HG02759 (cell line): Measurements from ENCODE around the gene MGAT5.
A peak's percentile ranks its signal among the peaks of the same experiment; 100 is the strongest.

Experiments
- ATAC-seq: cut with Tn5 transposase; IDR thresholded peaks from one replicate; pipeline ENCODE4 v1.9.1; 2021; ENCODE audit warnings: mild to moderate bottlenecking, moderate library complexity; ENCODE audit not compliant: unreplicated experiment

MGAT5 gene

GRCh38 chr2:134331081-134331480 is 77.2 kb downstream of the MGAT5 start:
- no peak for ATAC-seq

GRCh38 chr2:134333646-134334189 is 79.8 kb downstream of the MGAT5 start:
- ATAC-seq: no peak

DNA sequence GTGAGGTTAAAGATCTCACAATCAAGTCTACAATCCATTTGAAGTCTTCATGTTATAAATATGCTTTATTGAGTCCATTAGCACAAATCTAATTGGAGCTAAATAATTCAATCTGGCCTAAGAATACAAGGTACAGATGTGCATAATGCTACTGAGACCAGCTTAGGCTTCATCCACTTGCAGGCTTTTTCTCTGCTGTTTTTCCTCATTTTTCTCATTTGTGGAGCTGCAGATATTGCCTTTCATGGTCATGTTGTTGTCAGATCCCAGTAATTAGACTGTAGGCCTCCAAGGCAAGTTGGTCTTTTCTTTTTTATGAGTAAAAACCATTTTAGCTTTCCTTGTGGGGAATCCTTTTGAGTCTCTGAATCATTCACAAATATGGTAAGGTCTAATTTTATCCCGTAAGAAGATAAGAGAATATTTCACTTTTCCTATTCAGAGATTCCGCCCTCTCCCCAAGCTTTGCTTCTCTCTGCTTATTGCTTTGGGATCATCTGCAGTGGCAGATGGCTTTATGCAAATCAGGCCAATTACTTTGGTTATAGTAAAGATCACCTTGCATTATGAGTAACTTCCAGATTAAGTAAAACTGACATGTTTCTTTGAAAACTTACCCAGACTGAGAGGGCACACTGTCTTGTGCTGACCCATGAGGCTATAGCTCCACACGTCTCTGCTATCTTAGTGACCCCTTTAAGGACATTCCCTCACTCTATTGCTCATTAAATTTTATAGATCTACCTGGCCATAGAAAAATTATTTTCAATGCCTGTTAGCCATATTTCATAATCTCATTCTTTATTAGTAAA is 80.9 kb downstream of the MGAT5 start:
- no peak for ATAC-seq

DNA sequence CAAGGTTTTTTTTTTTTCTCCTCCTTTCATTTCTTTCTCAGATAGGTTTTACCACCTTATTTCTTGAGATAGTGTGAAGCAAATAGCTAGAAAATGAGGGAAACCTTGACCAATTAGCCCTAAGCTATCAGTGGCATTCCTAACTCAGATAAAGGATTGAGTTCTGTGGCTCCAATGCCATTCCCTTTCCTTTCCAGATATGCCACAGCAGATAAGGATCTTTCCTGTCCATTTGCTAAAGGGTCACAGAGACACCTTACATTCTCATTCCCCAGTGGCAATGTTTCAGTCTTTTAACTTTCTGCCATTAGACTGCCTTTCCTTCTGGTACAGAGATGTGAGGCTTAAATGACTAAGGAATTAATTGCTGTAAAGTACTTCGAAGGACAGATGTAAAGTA is 81.7 kb downstream of the MGAT5 start:
- no peak for ATAC-seq

DNA sequence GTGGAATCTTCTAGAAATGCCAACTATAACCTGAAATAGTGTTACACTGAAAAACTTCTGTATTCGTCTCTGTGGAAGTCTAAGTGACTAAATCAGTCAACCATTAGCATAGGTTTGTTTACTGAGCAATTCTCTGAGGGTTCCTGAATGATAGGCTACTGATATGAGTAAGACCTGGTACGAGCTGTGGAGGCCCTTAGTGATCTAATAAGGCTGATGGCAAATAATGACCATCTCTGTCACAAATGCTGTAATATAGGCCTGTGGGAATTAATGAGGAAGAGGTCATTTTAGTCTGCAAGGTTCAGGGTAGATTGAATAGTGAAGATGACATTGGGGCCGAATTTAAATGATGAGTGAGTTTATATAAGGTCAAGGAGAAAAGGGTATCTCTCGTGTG is 82.5 kb downstream of the MGAT5 start:
- peak; percentile 98 for ATAC-seq

DNA sequence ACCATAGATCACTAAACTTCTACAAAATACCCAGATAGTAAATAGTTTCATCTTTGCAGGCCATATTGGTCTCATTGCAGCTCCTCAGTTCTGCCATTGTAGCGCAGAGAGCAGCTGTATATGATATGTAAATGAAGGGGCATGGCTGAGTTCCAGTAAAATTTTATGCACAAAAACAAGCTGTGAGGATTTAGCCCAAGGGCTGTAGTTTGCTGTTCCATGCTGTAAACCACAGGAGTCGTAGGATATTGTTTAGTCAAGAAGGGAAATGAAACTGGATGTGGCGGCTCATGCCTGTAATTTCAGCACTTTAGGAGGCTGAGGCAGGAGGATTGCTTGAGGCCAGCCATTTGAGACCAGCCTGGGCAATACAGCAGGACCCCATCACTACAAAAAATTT is 83.0 kb downstream of the MGAT5 start:
- ATAC-seq: no peak

DNA sequence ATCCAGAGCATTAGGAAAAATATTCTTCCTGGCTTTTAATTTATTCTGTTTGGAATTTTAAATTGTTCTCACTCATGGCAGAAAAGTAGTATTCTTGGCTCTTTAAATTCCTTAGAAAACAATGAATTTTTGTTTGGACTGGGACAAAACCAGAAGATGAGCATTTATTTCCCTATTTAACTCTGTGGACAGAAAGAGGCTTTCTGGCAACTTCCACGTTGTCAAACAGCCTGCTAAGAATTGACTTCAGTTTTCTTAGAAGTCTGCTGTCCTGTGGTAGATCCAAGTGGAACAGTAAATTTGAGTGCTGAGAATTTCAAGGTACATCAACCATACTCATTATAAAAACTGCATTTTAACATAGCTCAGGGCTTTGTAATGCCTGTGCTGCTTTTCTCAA is 83.8 kb downstream of the MGAT5 start:
- ATAC-seq: no peak

DNA sequence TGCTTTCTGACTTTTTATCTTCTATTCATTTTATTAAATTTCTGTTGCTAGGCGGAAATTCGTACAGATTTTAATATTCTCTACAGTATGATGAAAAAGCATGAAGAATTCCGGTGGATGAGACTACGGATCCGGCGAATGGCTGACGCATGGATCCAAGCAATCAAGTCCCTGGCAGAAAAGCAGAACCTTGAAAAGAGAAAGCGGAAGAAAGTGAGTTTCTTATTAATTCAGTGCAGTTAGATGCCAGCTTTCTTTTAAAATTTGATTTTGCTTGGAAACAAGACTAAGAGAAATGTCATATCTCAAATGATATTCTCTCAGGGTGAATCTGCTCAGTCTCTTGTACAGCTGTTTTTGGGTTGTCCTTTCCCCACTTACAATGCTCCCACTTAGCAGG is 84.3 kb downstream of the MGAT5 start:
- ATAC-seq: no peak

DNA sequence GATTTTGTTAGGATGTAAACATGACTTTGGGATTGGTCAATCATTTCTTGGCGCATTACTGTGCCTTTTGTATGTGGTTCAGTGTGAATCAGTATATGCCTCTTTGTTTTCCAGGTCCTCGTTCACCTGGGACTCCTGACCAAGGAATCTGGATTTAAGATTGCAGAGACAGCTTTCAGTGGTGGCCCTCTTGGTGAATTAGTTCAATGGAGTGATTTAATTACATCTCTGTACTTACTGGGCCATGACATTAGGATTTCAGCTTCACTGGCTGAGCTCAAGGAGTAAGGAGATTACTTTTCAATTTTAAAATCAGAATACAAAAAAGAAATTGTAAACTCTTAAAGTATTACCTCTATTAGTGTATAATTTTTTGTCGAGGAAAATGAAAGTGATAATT is 87.6 kb downstream of the MGAT5 start:
- ATAC-seq: no peak

DNA sequence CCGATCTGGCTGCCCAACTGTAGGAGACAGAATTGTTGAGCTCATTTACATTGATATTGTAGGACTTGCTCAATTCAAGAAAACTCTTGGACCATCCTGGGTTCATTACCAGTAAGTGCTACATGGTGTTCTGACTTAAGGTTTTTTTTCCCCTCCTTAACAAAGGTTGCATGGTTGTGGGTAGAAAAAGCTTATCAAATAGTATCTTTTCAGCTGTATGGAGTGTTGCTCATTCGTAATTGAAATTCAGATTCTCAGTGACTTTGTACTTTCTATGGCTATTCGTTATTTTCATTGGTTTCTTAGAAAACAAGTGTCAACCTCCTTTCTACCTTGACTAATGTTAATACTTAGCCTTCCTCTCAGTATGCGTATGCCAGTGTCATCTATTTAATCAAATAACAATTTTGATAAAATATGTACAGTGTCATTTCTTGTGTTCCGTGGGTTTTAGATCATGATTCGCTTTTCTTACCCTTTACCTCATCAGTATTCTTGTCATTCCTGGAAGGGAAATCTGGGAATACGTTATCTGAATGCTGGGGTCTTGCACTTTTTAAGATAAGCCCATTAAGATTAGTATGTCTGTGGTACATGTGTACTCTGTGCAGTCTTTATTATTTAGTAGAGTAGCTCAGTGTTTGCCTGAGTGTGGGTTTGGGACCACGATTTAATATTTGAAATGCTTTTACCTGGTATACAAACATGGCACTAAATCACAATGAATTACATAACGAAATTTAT is 91.3 kb downstream of the MGAT5 start:
- ATAC-seq: no peak

GRCh38 chr2:134346141-134346540 is 92.3 kb downstream of the MGAT5 start:
- ATAC-seq: no peak

DNA sequence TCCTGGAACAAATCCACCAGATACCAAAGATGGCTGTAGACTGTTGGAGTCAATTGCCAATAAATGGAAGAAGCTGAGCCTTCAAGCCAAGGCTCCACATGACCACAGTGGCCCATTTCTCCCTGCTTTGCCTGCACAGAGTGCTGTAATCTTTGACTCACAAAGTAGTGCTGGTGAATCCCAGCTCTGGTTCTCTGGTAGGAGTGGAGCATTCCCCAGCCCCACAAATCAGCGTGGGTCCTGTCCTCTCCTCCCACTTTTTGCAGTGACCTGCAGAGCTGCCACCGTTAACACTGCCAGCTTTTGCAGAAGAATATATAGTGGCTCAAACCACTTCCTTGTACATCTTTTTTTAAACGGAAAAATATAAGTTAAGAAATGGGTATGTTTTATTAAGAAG is 93.9 kb downstream of the MGAT5 start:
- no peak for ATAC-seq

DNA sequence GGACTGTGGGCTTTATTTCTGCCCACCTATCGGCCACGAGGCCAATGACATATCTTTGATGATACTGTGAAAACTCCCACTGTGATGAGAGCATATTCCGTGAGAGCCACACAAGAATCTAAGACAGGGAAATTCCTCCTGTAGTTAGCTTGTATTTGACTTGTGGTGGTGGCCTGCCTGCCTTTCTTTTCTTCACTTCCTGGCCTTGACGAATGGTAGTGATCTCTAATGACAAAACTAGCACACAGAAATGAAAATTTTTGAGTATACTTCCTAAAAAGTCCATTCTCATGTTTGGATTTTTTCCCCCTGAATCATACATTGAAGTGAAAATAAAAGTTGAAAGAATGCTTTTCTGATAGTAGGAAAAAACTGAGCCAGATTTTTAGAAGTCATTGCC is 94.4 kb downstream of the MGAT5 start:
- no peak for ATAC-seq

- no peak for ATAC-seq
These were observed 94.9 kb downstream of the MGAT5 start for GRCh38 chr2:134348760-134349159.

DNA sequence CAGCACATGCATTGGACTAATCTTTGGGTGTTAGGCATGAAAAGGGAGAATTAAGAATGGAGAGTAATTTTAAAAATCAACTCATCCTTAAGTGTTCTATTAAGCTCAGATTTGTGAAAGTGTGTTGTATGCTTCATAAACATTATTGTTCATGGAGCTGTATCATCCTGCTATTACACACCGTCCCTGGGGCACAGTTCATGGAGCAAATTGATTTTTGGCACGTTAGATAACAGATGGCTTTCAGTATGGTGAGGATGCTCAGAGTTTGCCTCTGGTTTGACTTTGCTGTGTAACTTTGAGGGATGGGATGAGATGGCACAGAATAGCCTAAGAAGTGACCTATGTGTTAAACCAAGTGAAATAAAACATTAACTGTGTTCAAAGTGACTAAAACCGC is 97.1 kb downstream of the MGAT5 start:
- no peak for ATAC-seq

DNA sequence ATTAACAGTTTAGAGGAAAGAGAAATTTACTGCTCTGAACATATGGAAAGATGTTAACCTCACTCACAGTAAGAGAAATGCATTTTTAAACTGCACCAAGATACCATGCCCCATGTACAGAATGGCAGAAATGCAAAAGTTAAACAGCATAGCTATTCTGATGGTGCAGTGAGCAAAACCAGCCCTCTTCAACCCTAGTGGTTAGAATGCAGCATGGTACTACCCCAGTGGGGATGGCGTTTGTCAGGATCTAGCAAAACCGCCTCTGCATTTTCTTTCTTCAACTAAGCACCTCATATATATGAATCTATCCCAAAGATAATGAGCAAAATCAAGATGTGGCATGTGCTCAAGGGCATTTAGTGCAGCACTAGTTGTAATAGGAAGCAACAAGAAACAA is 98.0 kb downstream of the MGAT5 start:
- no peak for ATAC-seq

GRCh38 chr2:134352844-134353243 is 99.0 kb downstream of the MGAT5 start:
- ATAC-seq: no peak

DNA sequence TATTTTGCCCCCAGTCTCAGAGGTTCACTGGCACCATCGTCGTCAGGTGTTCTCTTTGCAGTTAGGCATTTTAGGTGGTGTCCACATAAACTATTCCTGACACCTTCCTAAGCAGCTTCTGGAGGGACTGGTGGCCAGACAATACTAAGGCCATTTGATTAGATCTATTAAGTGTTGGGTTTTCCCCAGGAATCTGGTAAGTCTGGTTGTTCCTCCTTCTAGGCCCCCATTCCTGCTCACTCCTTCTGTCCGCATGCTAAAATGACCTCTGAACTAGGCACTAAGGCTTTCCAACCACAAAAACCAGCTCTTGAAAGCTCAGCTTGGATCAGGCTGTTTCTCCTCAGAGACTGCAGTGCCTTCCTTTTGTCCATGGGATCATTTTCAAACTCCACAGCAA is 100.7 kb downstream of the MGAT5 start:
- ATAC-seq: no peak

DNA sequence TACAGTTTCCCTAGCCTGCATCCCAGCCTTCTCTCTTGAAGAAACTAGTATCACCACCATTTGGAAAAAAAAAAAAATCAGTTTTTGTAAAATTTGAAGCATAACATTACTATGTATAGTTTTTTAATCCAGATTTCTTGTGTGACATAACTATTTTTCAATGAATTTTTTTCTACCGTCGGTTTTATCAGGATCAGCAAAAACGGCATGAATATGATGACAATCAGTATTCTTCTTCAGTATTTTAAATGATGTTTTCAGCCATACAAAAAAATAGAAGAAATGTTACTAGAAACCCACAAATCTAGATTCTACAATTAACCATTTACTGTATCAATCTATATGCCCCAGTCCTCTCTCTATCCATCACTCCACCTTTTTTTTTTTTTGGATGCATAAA is 103.9 kb downstream of the MGAT5 start:
- no peak for ATAC-seq

- no peak for ATAC-seq
These were observed 105.7 kb downstream of the MGAT5 start for GRCh38 chr2:134359367-134360081.

DNA sequence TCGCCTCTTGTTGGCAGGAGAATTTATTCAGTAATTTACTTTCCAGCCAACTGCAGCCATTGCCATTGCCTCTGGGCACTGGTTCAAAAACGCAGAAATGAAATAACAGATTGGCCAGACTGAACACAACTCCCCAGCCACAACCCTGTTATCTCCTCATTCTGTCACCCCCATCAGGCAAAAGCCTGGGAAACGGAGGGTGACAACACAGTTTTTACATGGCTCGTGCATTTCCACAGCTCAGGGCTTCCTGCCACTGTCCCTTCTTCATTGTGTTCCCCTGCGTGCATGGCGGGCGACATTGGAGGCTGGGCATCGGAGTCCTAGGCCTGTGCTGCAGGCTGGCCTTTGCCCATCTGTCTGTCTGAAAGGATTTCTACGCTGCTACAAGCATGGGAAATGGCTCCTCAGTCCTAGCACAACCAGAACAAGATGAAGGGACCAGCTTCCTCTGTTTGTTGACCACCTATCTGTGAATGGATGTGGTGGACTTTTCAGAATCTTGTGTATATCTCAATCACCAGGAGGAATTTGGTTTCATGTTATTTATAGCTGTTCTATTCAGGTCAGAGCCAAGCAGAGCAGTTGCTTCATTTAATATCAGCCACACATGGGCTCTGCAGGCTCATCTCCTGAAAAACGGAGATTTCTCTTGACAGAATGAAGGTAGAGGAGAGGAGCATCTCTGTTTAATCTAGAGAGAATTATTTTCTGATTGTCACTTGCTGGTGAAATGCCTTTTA is 107.0 kb downstream of the MGAT5 start:
- ATAC-seq: no peak
